GM23248 (cell line): Measurements from ENCODE around the gene SEPTIN3.

Source experiments
- EZH2 ChIP-seq: fragments of 200-600 bp; sonication (generic); IDR thresholded peaks from 2 replicates; pipeline ENCODE4 v1.6.1; 2018; ENCODE audit warnings: antibody characterized with exemption, mild to moderate bottlenecking; ENCODE audit not compliant: insufficient read depth, poor library complexity, severe bottlenecking
- EZH2phosphoT487 ChIP-seq: fragments of 200-600 bp; sonication (generic); IDR thresholded peaks from 2 replicates; pipeline ENCODE4 v1.6.1; 2018; ENCODE audit warnings: antibody characterized with exemption, moderate library complexity, mild to moderate bottlenecking, low read depth; ENCODE audit not compliant: insufficient read depth

DNA sequence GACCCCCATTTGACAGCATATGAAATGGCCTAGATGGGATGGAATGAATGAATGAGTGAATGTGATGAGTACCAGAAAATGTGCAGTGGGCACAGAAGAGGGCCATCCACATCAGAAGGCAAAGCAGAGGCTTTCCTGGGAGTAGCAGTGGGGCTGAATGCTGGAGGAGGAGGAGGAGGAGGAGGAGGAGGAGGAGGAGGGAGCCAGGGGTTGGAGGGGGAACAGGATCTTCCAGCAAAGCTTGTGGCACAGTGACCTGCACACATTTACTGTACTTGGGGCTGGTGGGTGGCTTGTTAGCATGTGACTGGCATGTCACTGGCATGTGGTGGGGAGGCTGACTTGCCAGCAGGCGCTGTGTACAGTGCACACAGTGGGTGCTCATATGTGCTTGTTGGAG, 9.5 kb downstream of the SEPTIN3 start:
- no peak for TF ChIP-seq EZH2
- TF ChIP-seq EZH2phosphoT487, result no peak
